PFSK-1 (cell line): ENCODE data around the gene FGF14.

Experiments used
- POLR2AphosphoS5 ChIP-seq: IDR thresholded peaks from 2 replicates; pipeline ENCODE4 v1.6.1; 2012; ENCODE audit warnings: low read depth, mild to moderate bottlenecking, control low read depth, low read length, moderate library complexity
- REST ChIP-seq, 2 experiments: IDR thresholded peaks; 2 replicates each; pipeline versions ENCODE4 v1.6.1 to v1.8.0; 2011 to 2012; ENCODE audit warnings: low read depth in 2 of 2, low read length in 2 of 2, control low read depth in 1 of 2, inconsistent platforms in 1 of 2, mild to moderate bottlenecking in 1 of 2, moderate library complexity in 1 of 2; ENCODE audit not compliant: insufficient read depth in 1 of 2
- TAF1 ChIP-seq: IDR thresholded peaks from 2 replicates; pipeline ENCODE4 v1.6.1; 2012; ENCODE audit warnings: low read length, control low read depth, borderline replicate concordance; ENCODE audit not compliant: insufficient read depth

DNA sequence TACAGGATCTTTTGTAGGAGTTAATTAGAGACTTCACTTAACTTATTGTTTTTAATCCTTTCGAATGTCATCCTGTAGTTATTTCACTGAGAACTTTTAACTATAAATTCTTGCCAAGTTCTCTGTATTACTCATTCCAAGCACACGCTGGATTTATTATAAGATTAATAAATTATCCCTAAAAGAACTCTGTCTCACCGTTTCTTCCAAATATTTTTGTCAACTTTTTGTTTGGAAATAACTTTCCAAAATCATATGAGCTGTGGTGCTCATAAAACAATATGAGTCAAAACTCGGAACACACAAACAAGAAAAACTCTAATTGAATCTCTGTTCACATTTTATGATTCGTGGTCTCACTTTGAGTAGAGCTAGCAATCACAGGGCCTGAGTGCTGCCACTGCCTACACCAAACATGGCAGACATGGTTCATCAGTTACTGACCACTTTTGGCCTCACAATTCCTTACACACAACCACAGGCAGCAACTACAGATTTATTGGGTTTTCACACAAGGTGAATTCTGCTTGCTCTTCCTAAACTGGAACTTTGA, 412.0 kb downstream of the FGF14 start:
- TF ChIP-seq POLR2AphosphoS5 (no peak), TAF1 (no peak), REST (IDR thresholded peaks at IDR 0.05; ENCODE audit: insufficient read depth in 1 of 2, low read depth in 2 of 2, low read length in 2 of 2) (no peak)
